ENCODE results near the gene SKA1.
A peak's percentile ranks its signal among the peaks of the same experiment; 100 is the strongest.

Gene SKA1

DNA sequence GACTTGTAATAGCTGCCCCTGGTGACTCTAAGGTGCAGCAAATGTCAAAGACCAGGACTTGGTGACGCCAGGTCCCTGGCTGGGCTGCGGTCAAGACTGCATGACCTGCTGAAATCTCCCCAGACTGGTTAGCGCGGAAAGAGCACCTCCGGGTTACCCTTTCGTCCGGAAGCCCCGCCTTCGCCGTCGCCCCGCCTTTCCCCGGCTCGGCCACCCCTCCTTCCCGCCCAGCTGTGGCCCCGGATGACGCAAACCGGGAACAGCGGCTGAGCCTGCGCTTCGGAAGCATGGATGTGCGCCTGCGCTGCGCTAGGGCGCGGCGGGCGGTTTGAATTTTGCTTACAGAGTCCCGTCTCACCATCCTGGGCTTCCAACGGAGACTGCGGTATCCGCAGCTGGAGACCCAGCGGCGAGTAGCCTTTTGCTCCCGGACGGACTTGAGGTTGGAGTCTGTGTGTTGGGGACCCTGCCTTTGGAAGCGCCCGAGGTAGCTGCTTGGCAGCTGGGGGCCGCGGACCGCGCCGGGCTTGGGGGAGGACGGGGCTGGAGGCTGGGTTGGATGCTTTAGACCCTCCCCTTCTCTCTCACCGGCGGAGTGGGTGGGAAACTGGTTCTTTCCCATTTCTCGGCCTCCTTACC is at the start of gene SKA1:
SKA1 (plus strand) TSS at position 294 of the 639 bp plus-strand sequence. CDS start 785 bp downstream, outside the sequence.
- peak; percentile 74 for DNase-seq (ENCODE audit: low read depth, low spot score)

GRCh38 chr18:50327983-50328382 is 46.9 kb upstream of the SKA1 start:
- no peak for DNase-seq (ENCODE audit: low read depth, low spot score)

DNA sequence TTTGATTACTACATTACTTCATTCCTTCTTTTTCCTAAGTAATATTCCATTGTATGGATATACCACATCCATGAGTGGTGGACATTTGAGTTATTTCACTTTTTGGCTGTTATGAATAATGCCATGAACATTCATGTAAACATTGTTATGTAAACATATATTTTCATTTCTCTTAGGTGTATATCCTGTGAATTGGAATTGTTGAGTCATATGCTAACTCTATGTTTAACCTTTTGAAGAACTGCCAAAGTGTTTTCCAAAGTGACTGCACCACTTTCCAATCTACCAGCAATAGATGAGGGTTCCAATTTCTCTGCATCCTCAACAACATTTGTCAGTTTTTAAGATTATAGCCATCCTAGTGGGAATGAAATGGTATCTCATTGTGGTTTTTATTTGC is 44.7 kb upstream of the SKA1 start:
- no peak for DNase-seq (ENCODE audit: low read depth, low spot score)

DNA sequence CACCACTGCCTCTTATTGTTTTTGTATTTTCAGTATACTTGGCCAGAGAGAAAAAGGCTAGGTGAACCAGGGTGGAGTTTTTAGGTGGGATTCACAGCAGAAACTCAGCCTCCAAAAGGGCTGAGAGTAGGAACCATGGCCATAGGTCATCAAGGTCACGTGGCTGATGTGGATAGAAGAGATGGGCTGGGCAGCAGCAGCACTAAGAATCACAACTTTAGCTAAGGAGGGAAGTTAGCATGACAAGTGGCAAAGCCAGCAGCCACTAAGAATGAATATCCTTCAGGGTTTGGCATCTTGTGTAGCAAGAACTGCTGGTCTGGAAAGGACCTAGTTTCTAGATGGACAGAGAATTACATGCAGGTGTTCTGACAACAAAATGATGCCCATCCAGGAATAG is 43.2 kb upstream of the SKA1 start:
- DNase-seq (ENCODE audit: low read depth, low spot score), result no peak

GRCh38 chr18:50334546-50335152 is 40.2 kb upstream of the SKA1 start:
- no peak for DNase-seq (ENCODE audit: low read depth, low spot score)

- no peak for DNase-seq (ENCODE audit: low read depth, low spot score)
These were observed 36.7 kb upstream of the SKA1 start for GRCh38 chr18:50338122-50338521.

GRCh38 chr18:50338715-50339114 is 36.1 kb upstream of the SKA1 start:
- DNase-seq (ENCODE audit: low read depth, low spot score), result no peak

- no peak for DNase-seq (ENCODE audit: low read depth, low spot score)
These were observed 34.8 kb upstream of the SKA1 start for GRCh38 chr18:50340078-50340477.

- no peak for DNase-seq (ENCODE audit: low read depth, low spot score)
These were observed 33.4 kb upstream of the SKA1 start for GRCh38 chr18:50341443-50341842.

- no peak for DNase-seq (ENCODE audit: low read depth, low spot score)
These were observed 24.1 kb upstream of the SKA1 start for GRCh38 chr18:50350699-50351098.

GRCh38 chr18:50356036-50356945 is 18.6 kb upstream of the SKA1 start:
- no peak for DNase-seq (ENCODE audit: low read depth, low spot score)

GRCh38 chr18:50358844-50359243 is 16.0 kb upstream of the SKA1 start:
- no peak for DNase-seq (ENCODE audit: low read depth, low spot score)

GRCh38 chr18:50359806-50360205 is 15.0 kb upstream of the SKA1 start:
- DNase-seq (ENCODE audit: low read depth, low spot score), result no peak

DNA sequence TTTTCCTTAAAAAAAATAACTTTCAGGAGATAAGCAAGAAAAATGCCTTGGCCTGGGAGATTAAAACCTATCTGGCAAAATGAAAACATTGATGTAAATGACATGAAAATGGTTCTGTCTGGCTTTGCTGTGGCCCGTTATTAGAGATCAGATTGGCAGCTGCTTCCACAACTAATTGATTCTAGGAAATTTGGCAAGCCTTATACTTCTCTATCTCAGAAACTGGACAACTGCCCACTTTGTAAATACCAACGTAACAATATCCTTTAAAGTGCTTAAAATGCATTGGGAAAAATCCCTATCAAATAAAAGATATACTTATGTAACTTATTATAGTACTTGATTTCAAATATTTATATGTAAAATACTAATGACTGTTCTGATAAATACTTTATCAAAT is 14.2 kb upstream of the SKA1 start:
- DNase-seq (ENCODE audit: low read depth, low spot score), result no peak

DNA sequence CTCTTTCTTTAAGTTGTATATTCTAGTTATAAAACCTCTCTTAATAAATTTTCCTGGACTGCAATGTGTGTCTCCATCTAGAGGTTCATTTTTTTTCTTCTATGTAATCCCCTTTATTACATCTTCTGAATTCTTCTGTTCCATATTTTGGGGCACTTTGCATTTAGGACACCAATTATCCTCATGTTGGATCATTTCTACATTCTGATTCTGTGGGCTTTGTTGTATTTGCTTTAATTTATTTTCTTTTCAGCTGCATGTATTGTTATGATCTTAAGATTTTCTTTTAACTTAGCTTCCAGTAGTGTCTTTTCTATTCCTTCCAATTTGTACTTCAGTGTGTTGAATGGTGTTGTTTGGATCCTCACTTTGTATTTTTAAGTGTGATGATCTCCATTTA is 5.2 kb upstream of the SKA1 start:
- no peak for DNase-seq (ENCODE audit: low read depth, low spot score)

DNA sequence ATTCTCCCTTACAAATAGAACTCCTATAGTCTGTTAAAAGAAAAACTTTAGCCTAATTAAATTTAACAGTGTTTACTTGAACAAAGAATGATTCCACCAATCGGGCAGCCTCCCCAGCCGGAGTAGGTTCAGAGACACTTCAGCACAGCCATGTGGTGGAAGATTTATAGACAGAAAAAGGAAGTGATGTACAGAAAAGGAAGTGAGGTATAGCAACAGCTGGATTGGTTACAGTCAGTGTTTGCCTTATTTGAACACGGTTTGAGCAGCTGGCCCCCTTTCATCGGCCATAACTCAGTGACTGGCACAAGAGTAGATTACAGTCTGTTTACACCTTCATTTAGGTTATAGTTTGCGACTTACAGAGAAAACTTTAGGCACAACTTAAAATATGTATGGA is 2.1 kb upstream of the SKA1 start:
- DNase-seq (ENCODE audit: low read depth, low spot score), result no peak

- no peak for DNase-seq (ENCODE audit: low read depth, low spot score)
These were observed 1.2 kb upstream of the SKA1 start for GRCh38 chr18:50373561-50374219.

DNA sequence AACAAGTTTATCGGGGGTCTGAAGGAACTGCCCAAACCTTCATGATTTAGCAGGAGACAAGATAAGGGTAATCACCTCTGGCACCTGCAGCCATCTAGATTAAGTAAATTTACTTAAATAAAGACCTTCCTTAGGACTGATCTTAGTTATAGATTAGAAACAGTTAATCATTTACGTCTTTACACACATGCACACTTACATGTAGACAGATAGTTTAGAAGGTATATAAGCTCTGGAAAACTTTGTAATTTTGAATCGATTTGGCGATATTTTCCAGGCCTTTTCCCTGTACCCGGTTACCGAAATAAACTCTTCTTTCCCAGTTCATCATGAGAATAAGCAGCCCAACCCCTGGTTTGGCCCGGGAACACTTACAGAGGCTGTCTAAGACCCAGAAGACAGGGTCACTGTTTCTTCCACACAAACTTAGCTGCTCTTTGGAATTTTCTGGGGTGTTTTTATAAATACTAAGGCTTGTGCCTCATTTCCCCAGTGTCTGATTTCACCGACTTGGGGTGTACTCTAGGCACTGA is 560 bp upstream of the SKA1 start:
- no peak for DNase-seq (ENCODE audit: low read depth, low spot score)

DNA sequence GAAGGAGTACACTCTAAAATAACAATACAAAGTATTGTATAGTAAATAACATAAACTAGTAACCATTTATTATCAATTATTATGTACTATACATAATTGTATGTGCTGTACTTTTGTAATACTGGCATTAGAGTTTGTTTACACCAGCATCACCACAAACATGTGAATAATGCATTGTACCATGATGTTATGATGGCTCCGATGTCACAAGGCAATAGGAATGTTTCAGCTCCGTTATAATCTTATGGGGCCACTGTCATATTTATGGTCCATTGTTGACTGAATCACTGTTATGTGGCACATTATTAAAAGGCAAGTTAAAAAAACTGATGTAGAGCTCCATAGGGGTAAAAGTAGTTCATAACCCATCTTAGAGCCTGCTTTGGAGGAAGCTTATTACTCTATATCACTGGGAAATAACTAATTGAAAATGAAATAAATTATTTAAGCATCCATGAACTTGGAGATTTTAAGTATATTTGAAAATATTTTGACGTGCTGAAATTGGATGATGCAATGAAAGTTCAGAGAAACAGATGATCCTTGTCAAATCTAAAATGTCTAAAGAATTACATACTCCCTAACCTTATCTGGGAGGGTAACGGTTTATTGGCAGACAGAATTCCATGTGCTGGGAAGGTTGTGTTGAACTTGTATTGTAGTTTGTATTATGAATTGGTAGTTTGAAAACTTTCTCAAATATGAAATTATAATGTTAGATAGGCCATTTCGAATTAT is 2.4 kb downstream of the SKA1 start:
- no peak for DNase-seq (ENCODE audit: low read depth, low spot score)

DNA sequence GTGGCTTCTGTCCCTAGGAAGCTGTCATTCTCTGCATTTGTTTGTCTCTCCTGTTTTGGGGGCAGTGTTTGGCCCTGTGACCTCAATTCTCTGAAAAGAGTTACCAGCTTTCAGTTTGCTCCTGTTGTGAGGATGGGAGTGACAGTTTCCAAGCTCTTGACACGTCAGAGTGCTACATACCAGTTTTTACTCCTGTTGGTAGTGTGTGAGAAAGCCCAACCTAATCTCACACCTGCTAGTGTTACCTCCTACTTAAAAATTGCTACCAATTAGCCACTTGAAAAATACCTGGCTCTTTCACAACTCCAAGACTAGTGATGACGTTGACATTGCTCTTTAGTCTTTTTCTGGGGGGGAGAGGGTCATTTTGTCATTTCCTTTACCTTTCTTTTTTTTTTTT is 14.1 kb downstream of the SKA1 start:
- no peak for DNase-seq (ENCODE audit: low read depth, low spot score)

DNA sequence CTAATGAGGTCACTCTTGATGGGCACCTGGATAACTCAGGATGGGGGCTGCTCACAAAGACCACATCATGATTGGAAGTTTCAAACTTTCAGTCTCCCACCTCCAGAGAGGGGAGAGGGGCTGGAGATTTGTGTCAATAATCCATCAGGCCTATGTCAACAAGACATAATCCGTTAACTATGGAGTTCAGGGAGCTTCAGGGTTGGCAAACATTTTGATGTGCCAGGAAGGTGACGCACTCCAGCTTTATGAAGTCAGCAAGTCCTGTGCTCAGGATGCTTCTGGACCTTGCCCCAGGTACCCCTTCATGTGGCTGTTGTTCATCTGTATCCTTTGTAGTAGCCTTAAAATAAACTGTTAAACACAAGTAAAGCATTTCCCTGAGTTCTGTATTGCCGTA is 19.0 kb downstream of the SKA1 start:
- no peak for DNase-seq (ENCODE audit: low read depth, low spot score)
